K562 (cell line): ENCODE measurements around the gene UBAC2. TPM values are rescaled to one million over a fixed set of nuclear protein-coding genes. Genes with fewer than 3 reads are reported as not detected.

Source experiments
- ATAC-seq: fragments of 200-7000 bp; cut with Tn5 transposase; 3 replicates; pipeline ENCODE4 v1.9.1; 2020; ENCODE audit warnings: moderate library complexity
- BruUV-seq: library from RNA; stranded (reverse); fragments of 400-500 nt; replicated peaks from 2 replicates; lab custom pipeline; 2021; lab: Mats Ljungman, UMichigan
- CTCF ChIA-PET: fragments of 300-600 bp; formaldehyde crosslinking; extraction: SDS; loops from one replicate; lab custom pipeline; 2021; ENCODE audit warnings: low intra/inter-chr PET ratio; lab: Yijun Ruan, JAX
- POLR2A ChIA-PET: fragments of 300-600, 350-650 bp; sonication (Branson Sonifier 250); formaldehyde crosslinking; extraction: SDS; loops from one replicate; lab custom pipeline; 2021; ENCODE audit warnings: antibody characterized with exemption, inconsistent platforms; lab: Yijun Ruan, JAX
- DNase-seq, 4 experiments: peaks; one replicate each; pipeline versions ENCODE4 v3.0.0 to v3.0.0-alpha.2; 2011 to 2018; ENCODE audit warnings: low spot score in 3 of 4, mixed read lengths in 3 of 4; ENCODE audit errors: extremely low read depth in 1 of 4
- FAIRE-seq: peaks from 2 replicates; lab custom pipeline; 2011; peaks lifted over from hg19 to GRCh38; lab: Jason Lieb, UNC
- H2AFZ ChIP-seq: 2 replicates; pipeline ENCODE4 v1.6.0; 2011; ENCODE audit warnings: low read depth, low read length, control low read depth, inconsistent platforms
- H3K27ac ChIP-seq: fragments of 200-600 bp; 3 replicates; pipeline ENCODE4 v1.8.0; 2011; ENCODE audit warnings: low read depth, mild to moderate bottlenecking, control low read depth, inconsistent platforms, low read length, moderate library complexity, mixed read lengths; ENCODE audit errors: extremely low read depth
- H3K27me3 ChIP-seq, 2 experiments: fragments of 300-600 bp in 1 of 2; 2 replicates in 1 of 2; 3 replicates in 1 of 2; pipeline versions ENCODE4 v1.6.0 to v1.8.0; 2011; ENCODE audit warnings: inconsistent platforms in 2 of 2, low read length in 2 of 2, mild to moderate bottlenecking in 1 of 2, mixed read lengths in 1 of 2, moderate library complexity in 1 of 2; ENCODE audit not compliant: control insufficient read depth in 2 of 2, insufficient read depth in 2 of 2
- H3K36me3 ChIP-seq: fragments of 300-600 bp; 3 replicates; pipeline ENCODE4 v1.8.0; 2011; ENCODE audit warnings: mild to moderate bottlenecking, low read length, inconsistent platforms; ENCODE audit not compliant: control insufficient read depth, insufficient read depth
- H3K4me1 ChIP-seq, 2 experiments: fragments of 200-600 bp in 1 of 2; replicated peaks in 1 of 2; 2 replicates in 1 of 2; 3 replicates in 1 of 2; pipeline versions ENCODE4 v1.5.1 to v1.8.0; 2011; ENCODE audit warnings: inconsistent platforms in 2 of 2, low read length in 2 of 2, mild to moderate bottlenecking in 1 of 2, mixed read lengths in 1 of 2, moderate library complexity in 1 of 2; ENCODE audit not compliant: control insufficient read depth in 2 of 2, insufficient read depth in 2 of 2
- H3K4me2 ChIP-seq: 2 replicates; pipeline ENCODE4 v1.6.1; 2011; ENCODE audit warnings: low read length, control low read depth, inconsistent platforms, mixed read lengths; ENCODE audit not compliant: insufficient read depth
- H3K4me3 ChIP-seq: fragments of 200-600 bp; sonication (generic), shearing (Covaris generic); 2 replicates; pipeline ENCODE4 v1.5.1; 2016; ENCODE audit warnings: control low read depth, inconsistent platforms
- H3K79me2 ChIP-seq: fragments of 200-600 bp; 3 replicates; pipeline ENCODE4 v1.8.0; 2011; ENCODE audit warnings: low read length, inconsistent platforms; ENCODE audit not compliant: control insufficient read depth, insufficient read depth
- H3K9ac ChIP-seq, 2 experiments: 2 replicates each; pipeline versions ENCODE4 v1.6.0 to v1.6.1; 2011; ENCODE audit warnings: low read depth in 2 of 2, low read length in 2 of 2, control low read depth in 1 of 2, inconsistent platforms in 1 of 2, mild to moderate bottlenecking in 1 of 2, mixed read lengths in 1 of 2; ENCODE audit not compliant: insufficient read depth in 1 of 2
- H3K9me1 ChIP-seq: one replicate; pipeline ENCODE4 v1.6.0; 2011; ENCODE audit warnings: inconsistent platforms, mild to moderate bottlenecking, low read length, moderate library complexity; ENCODE audit not compliant: control insufficient read depth, insufficient read depth
- H3K9me3 ChIP-seq: replicated peaks from 2 replicates; pipeline ENCODE4 v1.5.1; 2011; ENCODE audit warnings: low read depth, low read length, inconsistent platforms; ENCODE audit not compliant: control insufficient read depth, insufficient read depth
- H4K20me1 ChIP-seq: replicated peaks from 2 replicates; pipeline ENCODE4 v1.6.1; 2011; ENCODE audit warnings: low read length, inconsistent platforms, mixed read lengths; ENCODE audit not compliant: control insufficient read depth, insufficient read depth
- BRF1 ChIP-seq: IDR thresholded peaks from 3 replicates; pipeline ENCODE4 v1.6.1; 2011; ENCODE audit warnings: borderline replicate concordance, mild to moderate bottlenecking; ENCODE audit not compliant: insufficient read length; ENCODE audit errors: extremely low read depth
- CC2D1A ChIP-seq: fragments of 450-650 bp; IDR thresholded peaks from 2 replicates; pipeline ENCODE4 v1.6.1; 2017; ENCODE audit warnings: mild to moderate bottlenecking
- HCFC1 ChIP-seq: IDR thresholded peaks from 2 replicates; pipeline ENCODE4 v1.6.1; 2012; ENCODE audit warnings: low read depth, low read length, improper control_type of control experiment
- HDAC2 ChIP-seq: fragments of 450-650 bp; IDR thresholded peaks from 2 replicates; pipeline ENCODE4 v1.6.1; 2016; ENCODE audit warnings: mild to moderate bottlenecking
- HMG20A ChIP-seq: fragments of 450-650 bp; formaldehyde crosslinking; conservative IDR thresholded peaks from 2 replicates; pipeline ENCODE4 v1.4.0; 2020; ENCODE audit warnings: mild to moderate bottlenecking, mixed read lengths
- NFRKB ChIP-seq: fragments of 450-650 bp; IDR thresholded peaks from 2 replicates; pipeline ENCODE4 v1.6.1; 2016; ENCODE audit warnings: low read depth
- RBBP5 ChIP-seq: fragments of 200-600 bp; sonication (generic); IDR thresholded peaks from 2 replicates; pipeline ENCODE4 v1.6.1; 2012; ENCODE audit warnings: borderline replicate concordance, mild to moderate bottlenecking, low read length, control low read depth, inconsistent platforms; ENCODE audit not compliant: insufficient read depth, poor library complexity, severe bottlenecking
- SNRNP70 ChIP-seq: fragments of 200-400 bp; formaldehyde crosslinking; optimal IDR thresholded peaks from 2 replicates; pipeline ENCODE3; 2017; ENCODE audit warnings: low read depth, low read length
- SRSF9 ChIP-seq: fragments of 200-400 bp; formaldehyde crosslinking; IDR thresholded peaks from 2 replicates; pipeline ENCODE4 v1.6.1; 2017; ENCODE audit warnings: low read depth, low read length, borderline replicate concordance
- TBL1XR1 ChIP-seq, 2 experiments: IDR thresholded peaks; 2 replicates each; pipeline ENCODE4 v1.6.1; 2012; ENCODE audit warnings: improper control_type of control experiment in 2 of 2, low read length in 2 of 2, mild to moderate bottlenecking in 1 of 2
- ZNF212 ChIP-seq: fragments of 450-650 bp; formaldehyde crosslinking; IDR thresholded peaks from 2 replicates; pipeline ENCODE4 v1.4.0; 2020; ENCODE audit warnings: mild to moderate bottlenecking
- ZNF282 ChIP-seq: sonication (generic); formaldehyde crosslinking; IDR thresholded peaks from 2 replicates; pipeline ENCODE4 v1.8.1; 2023; ENCODE audit warnings: missing genetic modification reagents
- ZNF592 ChIP-seq: fragments of 450-650 bp; IDR thresholded peaks from 2 replicates; pipeline ENCODE4 v1.6.1; 2017; ENCODE audit warnings: antibody characterized with exemption, mild to moderate bottlenecking
- ZNF766 ChIP-seq: fragments of 200-800 bp; sonication (Bioruptor generic); conservative IDR thresholded peaks from 2 replicates; pipeline ENCODE4 v1.6.1; 2016; ENCODE audit warnings: missing genetic modification characterization, missing compliant biosample characterization
- ZNF77 ChIP-seq: fragments of 250-450 bp; sonication (Bioruptor Pico); IDR thresholded peaks from 2 replicates; pipeline ENCODE4 v1.5.0; 2020
- WGBS: fragments of 100-300 bp; shearing (Covaris generic); methylation state at CpG from one replicate; pipeline ENCODE4 v1.1.6; 2016; ENCODE audit warnings: low coverage, mixed read lengths; ENCODE audit not compliant: insufficient coverage; ENCODE audit errors: missing lambda C conversion rate; 5-methylcytosine and 5-hydroxymethylcytosine counted together
- in situ Hi-C: fragments of 300-500 bp; cut with MboI; formaldehyde crosslinking; loops from 4 replicates; pipeline ENCODE4 v1.15.0; 2018; ENCODE audit warnings: inconsistent platforms, mixed read lengths
- intact Hi-C: fragments of 100-400 bp; cut with micrococcal nuclease; formaldehyde crosslinking; loops from 2 replicates; pipeline ENCODE4 v1.14.2; 2022
- polyA plus RNA-seq, 8 experiments: library from polyadenylated mRNA; depleted of rRNA in 4 of 8; stranded (reverse) in 5 of 8; unstranded in 3 of 8; fragments of >200 nt; fragmentation: Nextera tagmentation in 2 of 8; fragmentation: Illumina TruSeq in 1 of 8; extraction: Ambion mirVana in 2 of 8; extraction: Trizol in 1 of 8; gene quantifications; 2 replicates each; pipeline versions ENCODE4 v1.2.1 to v1.2.3, GENCODE V29; 2011 to 2014; ENCODE audit warnings: inconsistent platforms in 1 of 8, missing spikeins in 1 of 8
- total RNA-seq, 7 experiments: library from RNA; depleted of rRNA in 6 of 7; stranded (reverse); fragments of >200 nt in 6 of 7; fragmentation: Illumina TruSeq in 2 of 7; extraction: Trizol in 2 of 7; gene quantifications; 2 replicates each; pipeline versions ENCODE4 v1.2.1 to v1.2.3, GENCODE V29; 2011 to 2021; ENCODE audit warnings: low replicate concordance in 1 of 7
- TF ChIP-seq, protein P1 (sequence below): fragments of 200-400 bp; formaldehyde crosslinking; IDR thresholded peaks from 2 replicates; pipeline ENCODE4 v1.6.1; 2017; ENCODE audit warnings: mild to moderate bottlenecking, low read depth, low read length, moderate library complexity

Gene UBAC2
- total and polyA plus RNA-seq, 9 of the 15 experiments (the other 6 are each of a cell fraction or from before 2014, with no cell fraction given): 6.0 to 84.1 (median 32.3) TPM

- H4K20me1 ChIP-seq: no peaks in the 10 kb centered on the region
- WGBS: 57% methylated on average over 6 of the region's 6 CpGs
- CTCF ChIA-PET: no interaction called here
- H3K36me3 ChIP-seq: peaks cover 19% of the 10 kb centered on the region
- H3K9ac ChIP-seq: no peak overlapping the region
- no TSS peak for BruUV-seq
- no peaks in the 10 kb centered on the region for H3K9me1 ChIP-seq
- no peak overlapping the region for H3K27ac ChIP-seq
- H3K4me1 ChIP-seq: peaks cover 7 to 15% of the 10 kb centered on the region in 2 experiments
- ATAC-seq (no peak), DNase-seq (no peak), FAIRE-seq (no peak)
- no peak overlapping the region for H3K4me2 ChIP-seq
- H3K27me3 ChIP-seq: no peaks in the 10 kb centered on the region
- H3K9me3 ChIP-seq: no peaks in the 10 kb centered on the region
- H2AFZ ChIP-seq: no peak overlapping the region
- POLR2A ChIA-PET: interaction anchor here (1.1 kb wide), 1 partner anchor 8 kb away, joined by 3 read pairs; no protein-coding TSS in a partner anchor
- intact Hi-C loops: no loop called here
- in situ Hi-C loops: no loop called here
- H3K4me3 ChIP-seq: no peak overlapping the region
- peaks cover 2% of the 10 kb centered on the region; the same call in 2 of the 3 replicates for H3K79me2 ChIP-seq
- TF ChIP-seq ZNF282 (CRISPR knock-in tag) (no peak), HCFC1 (no peak), BRF1 (no peak), NFRKB (no peak), HMG20A (CRISPR knock-in tag) (no peak), ZNF212 (CRISPR knock-in tag) (no peak), ZNF592 (no peak), CC2D1A (no peak), SNRNP70 (no peak), ZNF766 (CRISPR knock-in tag) (no peak), ZNF77 (CRISPR knock-in tag) (no peak), SRSF9 (no peak), TBL1XR1 (IDR thresholded peaks at IDR 0.05; ENCODE audit: low read length in 2 of 2) (no peak), HDAC2 (no peak), RBBP5 (no peak)
- TF ChIP-seq, protein P1, sequence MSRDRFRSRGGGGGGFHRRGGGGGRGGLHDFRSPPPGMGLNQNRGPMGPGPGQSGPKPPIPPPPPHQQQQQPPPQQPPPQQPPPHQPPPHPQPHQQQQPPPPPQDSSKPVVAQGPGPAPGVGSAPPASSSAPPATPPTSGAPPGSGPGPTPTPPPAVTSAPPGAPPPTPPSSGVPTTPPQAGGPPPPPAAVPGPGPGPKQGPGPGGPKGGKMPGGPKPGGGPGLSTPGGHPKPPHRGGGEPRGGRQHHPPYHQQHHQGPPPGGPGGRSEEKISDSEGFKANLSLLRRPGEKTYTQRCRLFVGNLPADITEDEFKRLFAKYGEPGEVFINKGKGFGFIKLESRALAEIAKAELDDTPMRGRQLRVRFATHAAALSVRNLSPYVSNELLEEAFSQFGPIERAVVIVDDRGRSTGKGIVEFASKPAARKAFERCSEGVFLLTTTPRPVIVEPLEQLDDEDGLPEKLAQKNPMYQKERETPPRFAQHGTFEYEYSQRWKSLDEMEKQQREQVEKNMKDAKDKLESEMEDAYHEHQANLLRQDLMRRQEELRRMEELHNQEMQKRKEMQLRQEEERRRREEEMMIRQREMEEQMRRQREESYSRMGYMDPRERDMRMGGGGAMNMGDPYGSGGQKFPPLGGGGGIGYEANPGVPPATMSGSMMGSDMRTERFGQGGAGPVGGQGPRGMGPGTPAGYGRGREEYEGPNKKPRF: no peak
These were observed 116.1 kb downstream of the UBAC2 start for GRCh38 chr13:99316657-99317256.
